ENCODE measurements around the gene TMCC1. TPM values are rescaled to one million over a fixed set of nuclear protein-coding genes. Genes with fewer than 3 reads are reported as not detected.
"Not testable (repeated sequence)": the region's sequence is repeated elsewhere in the genome, so short reads cannot be mapped to it uniquely, and the experiment has no call there.

Gene TMCC1
- total RNA-seq, 1 donor from 2014 or later: 18.0 TPM

- H3K27me3 Mint-ChIP-seq (ENCODE audit: low read depth): no peaks in the 10 kb centered on the region
- no peak overlapping the region for H3K27ac Mint-ChIP-seq
Measured at GRCh38 chr3:129888771-129889170, 4.7 kb downstream of the TMCC1 start.

DNA sequence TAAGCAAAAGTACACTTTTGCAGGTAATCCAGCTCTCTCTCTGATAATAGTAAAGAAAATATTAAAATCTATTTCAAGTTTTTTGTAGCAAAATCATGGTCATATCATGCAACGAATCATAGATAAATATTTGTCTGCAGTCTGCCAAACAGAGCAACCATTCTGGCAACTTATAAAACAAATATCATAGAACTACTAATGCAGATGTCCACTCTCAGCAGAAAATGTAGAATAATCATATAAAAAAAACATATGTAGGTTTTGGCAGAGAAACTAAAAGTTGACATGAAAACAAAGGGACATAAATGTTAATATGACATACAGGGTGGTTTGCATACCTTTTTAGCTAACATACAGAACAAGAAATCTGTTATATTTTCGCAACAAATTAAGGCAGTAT, 12.2 kb downstream of the TMCC1 start:
- Mint-ChIP-seq H3K27ac (no peak overlapping the region), H3K36me3 (ENCODE audit: low read depth) (peaks cover 34% of the 10 kb centered on the region), H3K9me3 (no peaks in the 10 kb centered on the region), H3K27me3 (ENCODE audit: low read depth) (no peaks in the 10 kb centered on the region), H3K4me1 (ENCODE audit: low read depth) (peaks cover 6% of the 10 kb centered on the region), H3K4me3 (ENCODE audit: low read depth) (no peak overlapping the region)
- intact Hi-C loops (cut with micrococcal nuclease): no loop called here
- no peak for DNase-seq (ENCODE audit: low spot score)

More at GRCh38 chr3:129888771-129889170, 4.7 kb downstream of the TMCC1 start:
- no peaks in the 10 kb centered on the region for H3K9me3 Mint-ChIP-seq
- DNase-seq (ENCODE audit: low spot score): no peak
- H3K36me3 Mint-ChIP-seq (ENCODE audit: low read depth): peaks cover 7% of the 10 kb centered on the region
- intact Hi-C loops (cut with micrococcal nuclease): no loop called here
- H3K4me1 Mint-ChIP-seq (ENCODE audit: low read depth): peaks cover 39% of the 10 kb centered on the region
- H3K4me3 Mint-ChIP-seq (ENCODE audit: low read depth): no peak overlapping the region

GRCh38 chr3:129878355-129878754, 15.2 kb downstream of the TMCC1 start:
- Mint-ChIP-seq H3K9me3 (no peaks in the 10 kb centered on the region), H3K4me3 (ENCODE audit: low read depth) (no peak overlapping the region), H3K36me3 (ENCODE audit: low read depth) (peaks cover 40% of the 10 kb centered on the region), H3K27me3 (ENCODE audit: low read depth) (no peaks in the 10 kb centered on the region), H3K27ac (peak overlapping the region; percentile 6), H3K4me1 (ENCODE audit: low read depth) (peaks cover 6% of the 10 kb centered on the region)
- intact Hi-C loops (cut with micrococcal nuclease): no loop called here
- DNase-seq (ENCODE audit: low spot score): no peak

DNA sequence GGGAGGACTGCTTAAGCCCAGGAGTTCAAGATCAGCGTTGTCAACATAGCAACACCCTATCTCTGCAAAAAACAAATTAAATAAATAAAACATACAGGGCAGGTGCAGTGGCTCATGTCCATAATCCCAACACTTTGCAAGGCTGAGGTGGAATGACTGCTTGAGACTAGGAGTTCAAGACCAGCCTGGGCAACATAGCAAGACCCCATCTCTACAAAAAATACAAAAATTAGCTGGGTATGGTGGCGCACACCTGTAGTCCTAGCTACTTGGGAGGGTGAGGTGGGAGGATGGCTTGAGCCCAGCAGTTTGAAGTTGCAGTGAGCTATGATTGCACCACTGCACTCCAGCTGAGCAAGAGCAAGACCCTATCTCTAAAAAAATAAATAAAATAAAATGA, 19.0 kb downstream of the TMCC1 start:
- H3K4me3 Mint-ChIP-seq (ENCODE audit: low read depth); H3K27ac Mint-ChIP-seq; intact Hi-C loops (cut with micrococcal nuclease); H3K4me1 Mint-ChIP-seq (ENCODE audit: low read depth); H3K27me3 Mint-ChIP-seq (ENCODE audit: low read depth); DNase-seq (ENCODE audit: low spot score); H3K9me3 Mint-ChIP-seq: not testable (repeated sequence)
- peaks cover 37% of the 10 kb centered on the region for H3K36me3 Mint-ChIP-seq (ENCODE audit: low read depth)

DNA sequence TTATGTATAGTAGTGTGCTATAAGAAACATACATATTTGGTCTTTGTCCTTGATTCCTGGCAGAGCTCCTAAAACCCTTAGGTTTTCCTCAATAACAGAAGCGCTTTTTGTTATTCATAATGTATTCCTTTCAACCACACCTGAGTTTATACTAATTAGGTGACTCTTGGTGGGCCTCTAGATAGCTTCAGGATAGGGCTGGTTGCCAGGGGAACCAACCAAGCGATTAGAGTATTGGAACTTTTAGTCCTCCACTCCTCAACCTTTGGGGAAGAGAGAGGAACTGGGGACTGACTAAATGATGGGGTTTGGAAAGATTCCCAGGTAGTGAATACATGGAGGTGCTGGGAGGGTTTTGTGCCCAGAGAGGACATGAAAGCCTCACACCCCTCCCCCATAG, 24.6 kb downstream of the TMCC1 start:
- intact Hi-C loops (cut with micrococcal nuclease): no loop called here
- H3K27me3 Mint-ChIP-seq (ENCODE audit: low read depth): no peaks in the 10 kb centered on the region
- peaks cover 3% of the 10 kb centered on the region for H3K4me1 Mint-ChIP-seq (ENCODE audit: low read depth)
- no peaks in the 10 kb centered on the region for H3K9me3 Mint-ChIP-seq
- H3K4me3 Mint-ChIP-seq (ENCODE audit: low read depth): no peak overlapping the region
- no peak overlapping the region for H3K27ac Mint-ChIP-seq
- DNase-seq (ENCODE audit: low spot score): no peak
- peaks cover 30% of the 10 kb centered on the region for H3K36me3 Mint-ChIP-seq (ENCODE audit: low read depth)

GRCh38 chr3:129867506-129868124, 25.9 kb downstream of the TMCC1 start:
- H3K9me3 Mint-ChIP-seq: no peaks in the 10 kb centered on the region
- no peak for DNase-seq (ENCODE audit: low spot score)
- intact Hi-C loops (cut with micrococcal nuclease): no loop called here
- H3K4me3 Mint-ChIP-seq (ENCODE audit: low read depth): no peak overlapping the region
- H3K27ac Mint-ChIP-seq: no peak overlapping the region
- no peaks in the 10 kb centered on the region for H3K27me3 Mint-ChIP-seq (ENCODE audit: low read depth)
- H3K36me3 Mint-ChIP-seq (ENCODE audit: low read depth): peaks cover 30% of the 10 kb centered on the region
- H3K4me1 Mint-ChIP-seq (ENCODE audit: low read depth): peaks cover 5% of the 10 kb centered on the region

DNA sequence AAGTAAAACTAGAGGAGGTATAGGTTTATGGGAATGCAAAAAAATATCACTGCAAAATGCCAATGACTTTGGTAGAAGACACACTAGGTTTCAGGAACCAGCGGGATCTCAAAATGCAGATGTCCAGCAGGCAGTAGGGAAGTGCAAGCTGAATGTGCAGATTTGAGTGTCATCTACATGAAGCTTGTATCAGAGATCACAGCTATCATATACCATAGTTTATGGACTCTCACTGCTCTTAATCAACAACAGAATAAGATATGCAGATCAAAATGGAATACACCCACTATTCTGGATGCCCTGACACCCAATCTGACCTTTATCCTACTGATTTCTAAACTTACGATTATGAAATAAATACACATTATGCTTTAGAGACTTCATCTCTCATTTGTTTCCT, 27.7 kb downstream of the TMCC1 start:
- intact Hi-C loops (cut with micrococcal nuclease): no loop called here
- Mint-ChIP-seq H3K27me3 (ENCODE audit: low read depth) (no peaks in the 10 kb centered on the region), H3K9me3 (no peaks in the 10 kb centered on the region), H3K4me3 (ENCODE audit: low read depth) (no peak overlapping the region), H3K4me1 (ENCODE audit: low read depth) (peaks cover 5% of the 10 kb centered on the region), H3K36me3 (ENCODE audit: low read depth) (peaks cover 24% of the 10 kb centered on the region), H3K27ac (no peak overlapping the region)
- no peak for DNase-seq (ENCODE audit: low spot score)

DNA sequence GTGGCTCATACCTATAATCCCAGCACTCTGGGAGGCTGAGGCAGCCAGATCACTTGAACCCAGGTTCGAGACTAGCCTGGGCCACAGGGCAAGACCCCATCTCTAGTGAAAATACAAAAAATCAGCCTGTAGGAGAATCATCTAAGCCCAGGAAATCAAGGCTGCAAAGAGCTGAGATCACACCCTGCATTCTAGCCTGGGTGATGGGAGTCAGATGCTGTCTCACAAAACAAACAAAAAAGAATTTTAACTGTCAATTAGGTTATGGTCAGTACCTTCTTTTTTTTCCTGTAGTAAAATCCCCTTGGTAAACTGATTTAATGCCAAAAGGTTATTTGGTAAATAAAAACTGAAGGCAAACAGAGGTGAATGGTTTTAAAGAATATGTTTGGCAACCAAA, 29.0 kb downstream of the TMCC1 start:
- Mint-ChIP-seq H3K27me3 (ENCODE audit: low read depth) (no peaks in the 10 kb centered on the region), H3K27ac (no peak overlapping the region), H3K4me3 (ENCODE audit: low read depth) (no peak overlapping the region), H3K4me1 (ENCODE audit: low read depth) (peaks cover 5% of the 10 kb centered on the region), H3K36me3 (ENCODE audit: low read depth) (peaks cover 19% of the 10 kb centered on the region), H3K9me3 (no peaks in the 10 kb centered on the region)
- no peak for DNase-seq (ENCODE audit: low spot score)
- intact Hi-C loops (cut with micrococcal nuclease): no loop called here

DNA sequence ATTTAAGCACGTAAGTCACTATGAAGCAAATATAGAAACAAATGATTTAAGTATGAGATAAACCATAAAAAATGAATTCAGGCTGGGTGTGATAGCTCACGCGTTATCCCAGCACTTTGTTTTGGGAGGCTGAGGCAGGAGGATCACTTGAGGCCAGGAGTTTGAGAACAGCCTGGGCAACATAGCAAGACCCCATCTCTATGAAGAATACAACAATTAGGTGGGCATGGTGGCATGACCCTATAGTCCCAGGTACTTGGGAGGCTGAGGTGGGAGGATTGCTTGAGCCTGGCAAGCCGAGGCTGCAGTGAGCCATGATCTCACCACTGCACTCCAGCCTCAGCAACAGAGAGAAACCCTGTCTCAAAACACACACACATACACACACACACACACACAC, 34.2 kb downstream of the TMCC1 start:
- H3K4me3 Mint-ChIP-seq (ENCODE audit: low read depth): no peak overlapping the region
- no peaks in the 10 kb centered on the region for H3K27me3 Mint-ChIP-seq (ENCODE audit: low read depth)
- intact Hi-C loops (cut with micrococcal nuclease): no loop called here
- DNase-seq (ENCODE audit: low spot score): no peak
- H3K4me1 Mint-ChIP-seq (ENCODE audit: low read depth): peaks cover 14% of the 10 kb centered on the region
- H3K9me3 Mint-ChIP-seq: no peaks in the 10 kb centered on the region
- H3K36me3 Mint-ChIP-seq (ENCODE audit: low read depth): peaks cover 12% of the 10 kb centered on the region
- H3K27ac Mint-ChIP-seq: no peak overlapping the region

DNA sequence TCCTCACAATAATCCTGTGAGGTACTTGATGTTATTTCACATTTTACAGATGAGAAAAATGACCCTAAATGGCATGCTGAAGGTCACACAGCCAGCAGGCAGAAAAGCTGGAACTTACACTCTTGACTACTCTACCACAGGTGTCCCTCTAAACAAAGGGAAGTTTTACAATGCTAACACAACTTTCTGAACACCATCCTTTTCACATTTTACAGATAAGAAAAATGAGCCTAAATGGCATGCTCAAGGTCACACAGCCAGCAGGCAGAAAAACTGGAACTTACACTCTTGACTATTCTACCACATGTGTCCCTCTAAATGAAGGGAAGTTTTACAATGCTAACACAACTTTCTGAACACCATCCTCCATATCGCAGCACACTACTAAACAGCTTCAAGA, 35.6 kb downstream of the TMCC1 start:
- H3K4me1 Mint-ChIP-seq (ENCODE audit: low read depth): peaks cover 14% of the 10 kb centered on the region
- no peak overlapping the region for H3K27ac Mint-ChIP-seq
- no peaks in the 10 kb centered on the region for H3K9me3 Mint-ChIP-seq
- DNase-seq (ENCODE audit: low spot score): no peak
- H3K36me3 Mint-ChIP-seq (ENCODE audit: low read depth): peaks cover 14% of the 10 kb centered on the region
- intact Hi-C loops (cut with micrococcal nuclease): no loop called here
- no peak overlapping the region for H3K4me3 Mint-ChIP-seq (ENCODE audit: low read depth)
- H3K27me3 Mint-ChIP-seq (ENCODE audit: low read depth): no peaks in the 10 kb centered on the region

GRCh38 chr3:129856790-129857189, 36.7 kb downstream of the TMCC1 start:
- intact Hi-C loops (cut with micrococcal nuclease); H3K4me3 Mint-ChIP-seq (ENCODE audit: low read depth); H3K27me3 Mint-ChIP-seq (ENCODE audit: low read depth); DNase-seq (ENCODE audit: low spot score); H3K4me1 Mint-ChIP-seq (ENCODE audit: low read depth); H3K27ac Mint-ChIP-seq; H3K9me3 Mint-ChIP-seq: not testable (repeated sequence)
- peaks cover 14% of the 10 kb centered on the region for H3K36me3 Mint-ChIP-seq (ENCODE audit: low read depth)

DNA sequence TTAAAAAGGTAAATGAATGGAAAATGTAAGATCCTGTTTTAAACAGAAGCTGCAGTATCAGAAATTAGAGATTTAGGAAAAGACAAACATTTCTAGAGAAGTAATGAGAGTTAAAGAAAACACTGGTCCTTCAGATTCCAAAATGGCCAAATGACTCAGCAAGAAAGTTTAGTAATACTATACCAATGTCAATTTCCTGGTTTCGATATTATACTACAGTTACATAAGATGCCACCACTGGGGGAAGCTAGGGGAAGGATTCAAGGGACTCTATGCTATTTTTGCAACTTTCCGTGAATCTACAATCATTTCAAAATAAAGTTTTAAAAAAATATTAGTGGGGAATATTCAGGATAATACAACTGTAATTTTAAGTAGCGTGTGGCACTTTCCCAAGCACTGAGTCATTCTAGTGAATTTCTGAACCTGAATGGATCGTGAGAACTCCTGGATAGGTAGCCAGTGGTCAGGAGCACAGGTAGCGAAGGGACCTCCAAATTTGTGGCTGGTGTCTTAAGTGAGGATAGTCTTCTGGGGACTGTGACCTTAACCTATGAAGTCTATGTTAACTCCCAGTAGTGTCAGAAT, 37.6 kb downstream of the TMCC1 start:
- Mint-ChIP-seq H3K36me3 (ENCODE audit: low read depth) (peaks cover 21% of the 10 kb centered on the region), H3K27me3 (ENCODE audit: low read depth) (no peaks in the 10 kb centered on the region), H3K27ac (no peak overlapping the region), H3K4me1 (ENCODE audit: low read depth) (peaks cover 9% of the 10 kb centered on the region), H3K9me3 (peaks cover 2% of the 10 kb centered on the region), H3K4me3 (ENCODE audit: low read depth) (no peak overlapping the region)
- intact Hi-C loops (cut with micrococcal nuclease): no loop called here
- DNase-seq (ENCODE audit: low spot score): no peak

GRCh38 chr3:129855170-129855831, 38.2 kb downstream of the TMCC1 start:
- Mint-ChIP-seq H3K27ac (no peak overlapping the region), H3K4me3 (ENCODE audit: low read depth) (no peak overlapping the region), H3K27me3 (ENCODE audit: low read depth) (no peaks in the 10 kb centered on the region), H3K4me1 (ENCODE audit: low read depth) (peaks cover 9% of the 10 kb centered on the region), H3K36me3 (ENCODE audit: low read depth) (peaks cover 23% of the 10 kb centered on the region), H3K9me3 (peaks cover 9% of the 10 kb centered on the region)
- DNase-seq (ENCODE audit: low spot score): no peak
- intact Hi-C loops (cut with micrococcal nuclease): no loop called here
